TTC549 (cell line): ENCODE measurements around the gene TMEM54.

Experiments
- FAIRE-seq: peaks from 2 replicates; lab custom pipeline; 2012; peaks lifted over from hg19 to GRCh38; lab: Jason Lieb, UNC

TMEM54 gene

GRCh38 chr1:32861904-32862695 is 39.1 kb downstream of the TMEM54 start:
- no peak for FAIRE-seq

GRCh38 chr1:32860566-32860965 is 40.6 kb downstream of the TMEM54 start:
- no peak for FAIRE-seq

GRCh38 chr1:32859915-32860314 is 41.3 kb downstream of the TMEM54 start:
- FAIRE-seq: no peak

GRCh38 chr1:32858791-32859190 is 42.4 kb downstream of the TMEM54 start:
- FAIRE-seq: no peak

GRCh38 chr1:32858136-32858535 is 43.1 kb downstream of the TMEM54 start:
- FAIRE-seq: no peak

GRCh38 chr1:32855861-32856617 is 45.1 kb downstream of the TMEM54 start:
- FAIRE-seq: no peak

- no peak for FAIRE-seq
Observed at GRCh38 chr1:32848354-32849063, 52.7 kb downstream of the TMEM54 start.
